Cardiac septum (tissue), 1 donor: Measurements from ENCODE around the gene CRHR1. TPM values are rescaled to one million over a fixed set of nuclear protein-coding genes. Genes with fewer than 3 reads are reported as not detected.
"Not testable (repeated sequence)": the region's sequence is repeated elsewhere in the genome, so short reads cannot be mapped to it uniquely, and the experiment has no call there.

Source experiments
- DNase-seq: peaks from one replicate; pipeline ENCODE4 v3.0.0-alpha.2; 2020; ENCODE audit warnings: low spot score
- intact Hi-C: fragments of 100-400 bp; cut with DNase I; formaldehyde crosslinking; loops from one replicate; pipeline ENCODE4 v1.14.0; 2022
- total RNA-seq: library from RNA; stranded (reverse); fragmentation: NEBNext Ultra II Directional; extraction: Animal tissue kit (Norgen Biotek cat#: 25700); gene quantifications from one replicate; pipeline ENCODE4 v1.2.1, GENCODE V29; 2021
- donor health status: DM: no; HTN: no; CAD: no.

Gene CRHR1
- total RNA-seq, 1 donor from 2014 or later, result not detected

DNA sequence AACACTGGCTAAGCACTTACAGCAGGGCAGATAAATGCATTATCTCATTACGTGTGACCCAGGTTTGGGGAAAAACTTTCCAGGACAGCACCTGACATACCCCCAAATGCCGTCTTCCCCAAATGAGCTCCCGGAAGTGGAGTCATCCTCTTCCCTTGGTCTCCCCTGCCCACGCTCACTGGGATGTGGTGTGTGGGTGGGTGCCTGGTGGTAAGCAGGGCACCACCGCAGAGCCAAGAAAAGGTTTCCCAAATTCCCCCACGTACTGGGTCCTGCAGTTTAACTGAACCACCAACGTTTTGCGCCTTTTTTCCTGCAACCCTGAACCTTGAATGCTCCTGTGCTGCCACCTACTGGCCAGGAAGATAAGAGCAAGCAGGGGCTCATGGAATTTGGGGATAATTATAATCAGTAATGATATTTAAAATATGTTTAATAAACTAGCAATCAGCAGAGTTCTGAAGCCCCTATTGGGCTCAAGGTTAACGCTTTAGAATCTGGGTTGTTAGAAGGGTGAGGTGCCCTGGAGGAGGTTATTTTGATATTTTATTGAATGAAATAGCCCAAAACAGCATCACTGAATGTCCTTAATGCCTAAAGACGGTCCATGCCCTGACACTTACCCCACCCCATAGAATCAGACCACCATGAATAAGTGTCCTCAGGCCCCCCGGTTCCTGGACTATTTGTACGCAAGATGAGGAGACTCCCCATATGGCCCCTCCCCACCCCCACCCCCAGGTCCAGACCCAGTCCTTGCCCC is 68.6 kb downstream of the CRHR1 start:
- intact Hi-C loops, result no loop called here
- no peak for DNase-seq

DNA sequence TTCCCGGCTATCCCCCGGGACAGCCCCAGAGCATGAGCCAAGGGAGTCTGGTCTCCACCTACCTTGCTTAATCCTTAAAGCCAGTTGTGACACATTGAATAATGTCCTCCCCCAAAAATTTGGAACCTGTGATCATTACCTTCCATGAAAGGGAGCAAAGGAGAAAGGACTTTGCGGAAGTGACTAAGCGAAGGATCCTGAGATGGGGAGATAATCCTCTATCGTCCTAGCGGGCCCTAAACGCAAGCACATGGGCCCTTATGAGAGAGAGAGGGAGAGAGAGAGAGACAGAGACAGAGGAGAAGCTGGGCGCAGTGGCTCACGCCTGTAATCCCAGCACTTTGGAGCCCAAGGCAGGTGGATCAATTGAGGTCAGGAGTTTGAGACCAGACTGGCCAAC is 70.1 kb downstream of the CRHR1 start:
- intact Hi-C loops, result no loop called here
- DNase-seq, result no peak

DNA sequence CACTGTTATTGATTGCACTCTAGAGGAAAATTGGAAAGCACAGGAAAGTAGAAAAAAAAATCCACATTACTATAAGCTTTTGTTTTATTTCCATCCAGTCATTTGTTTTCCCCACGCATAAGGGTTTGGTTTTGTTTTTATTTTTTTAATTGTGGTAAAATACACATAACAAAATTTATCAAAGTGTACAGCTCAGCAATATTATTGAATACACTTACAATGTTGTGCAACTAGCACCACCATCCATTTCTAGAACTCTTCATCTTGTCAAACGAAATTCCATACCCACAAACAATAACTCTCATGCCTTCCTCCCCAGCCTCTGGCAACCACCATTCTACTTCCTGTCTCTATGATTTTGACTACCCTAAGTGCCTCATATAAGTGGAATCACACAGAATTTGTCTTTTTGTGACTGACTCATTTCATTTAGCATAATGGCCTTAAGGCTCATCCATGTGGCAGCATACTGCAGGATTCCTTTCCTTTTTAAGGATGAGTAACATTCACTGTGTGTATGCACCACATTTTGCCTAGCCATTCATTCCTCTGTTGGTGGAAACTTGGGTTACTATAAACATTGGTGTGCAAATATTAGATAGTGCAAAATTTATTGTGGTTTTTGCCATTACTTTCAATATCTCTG is 71.7 kb downstream of the CRHR1 start:
- DNase-seq, result no peak
- intact Hi-C loops, result no loop called here

DNA sequence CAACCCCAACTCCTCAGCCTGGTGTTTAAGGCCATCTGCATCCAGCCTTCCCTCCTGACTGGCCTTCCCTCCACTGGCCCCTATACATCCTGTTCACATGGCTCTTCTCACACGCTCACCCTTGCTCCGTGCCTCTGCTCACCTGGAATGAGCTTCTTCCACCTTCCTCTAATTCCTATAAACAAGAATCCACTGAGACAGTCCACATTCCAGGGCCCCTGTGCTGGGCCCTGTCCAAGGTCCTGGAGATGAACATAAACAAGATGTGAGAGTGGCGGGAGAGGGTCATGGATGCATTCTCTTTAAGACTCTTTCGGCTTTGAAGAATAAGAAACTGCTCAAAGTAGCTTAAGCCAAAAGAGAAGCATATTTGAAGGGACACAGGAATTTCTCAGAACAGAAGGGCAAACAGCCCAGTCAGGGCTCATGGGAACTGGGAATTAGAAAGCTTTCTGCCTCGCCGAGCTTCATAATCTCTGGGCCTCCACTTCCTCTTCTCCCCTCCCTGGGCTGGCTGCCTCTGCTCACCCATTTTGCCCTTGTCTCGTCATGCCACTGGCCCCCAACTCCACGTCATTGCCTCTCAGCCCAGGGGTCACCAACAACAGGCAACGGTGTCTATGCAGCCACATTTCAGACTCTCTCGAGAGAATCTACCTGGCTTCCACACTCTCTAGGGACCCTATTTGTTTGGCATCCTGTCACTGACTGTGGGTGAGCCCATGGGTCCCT is 74.0 kb downstream of the CRHR1 start:
- no peak for DNase-seq
- intact Hi-C loops, result no loop called here

DNA sequence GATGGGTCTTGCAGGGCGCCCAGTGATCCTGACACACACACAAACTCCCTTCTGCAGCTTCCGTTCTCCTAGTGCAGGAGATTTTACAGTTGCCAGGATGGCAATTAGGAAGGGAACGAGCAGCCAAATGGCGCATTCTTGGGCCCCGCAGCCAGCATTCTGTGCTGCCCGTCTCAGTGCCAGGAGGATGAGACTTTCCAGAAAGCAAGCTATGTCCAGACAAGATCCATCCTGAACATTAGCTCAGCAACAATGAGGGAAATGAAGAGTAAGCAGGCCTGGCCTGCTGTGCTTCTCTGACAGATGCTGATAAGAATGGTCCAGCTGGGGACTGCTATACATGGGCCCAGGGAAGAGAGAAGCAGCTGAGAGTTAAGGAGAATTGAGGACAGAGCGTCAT is 77.0 kb downstream of the CRHR1 start:
- no peak for DNase-seq
- intact Hi-C loops, result no loop called here

DNA sequence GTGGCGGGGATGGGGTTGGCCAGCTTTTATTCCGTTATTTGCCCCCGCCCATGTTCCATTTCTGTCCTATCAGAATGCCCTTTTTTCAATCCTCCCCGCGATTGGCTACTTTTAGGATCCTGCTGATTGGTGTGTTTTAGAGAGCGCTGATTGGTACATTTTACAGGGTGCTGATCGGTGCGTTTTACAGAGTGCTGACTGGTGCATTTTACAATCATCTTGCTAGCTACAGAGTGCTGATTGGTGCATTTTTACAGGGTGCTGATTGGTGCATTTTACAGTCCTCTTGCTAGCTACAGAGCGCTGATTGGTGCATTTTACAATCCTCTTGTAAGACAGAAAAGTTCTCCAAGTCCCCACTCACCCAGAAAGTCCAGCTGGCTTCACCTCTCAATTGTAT is 78.0 kb downstream of the CRHR1 start:
- intact Hi-C loops, DNase-seq: not testable (repeated sequence)

DNA sequence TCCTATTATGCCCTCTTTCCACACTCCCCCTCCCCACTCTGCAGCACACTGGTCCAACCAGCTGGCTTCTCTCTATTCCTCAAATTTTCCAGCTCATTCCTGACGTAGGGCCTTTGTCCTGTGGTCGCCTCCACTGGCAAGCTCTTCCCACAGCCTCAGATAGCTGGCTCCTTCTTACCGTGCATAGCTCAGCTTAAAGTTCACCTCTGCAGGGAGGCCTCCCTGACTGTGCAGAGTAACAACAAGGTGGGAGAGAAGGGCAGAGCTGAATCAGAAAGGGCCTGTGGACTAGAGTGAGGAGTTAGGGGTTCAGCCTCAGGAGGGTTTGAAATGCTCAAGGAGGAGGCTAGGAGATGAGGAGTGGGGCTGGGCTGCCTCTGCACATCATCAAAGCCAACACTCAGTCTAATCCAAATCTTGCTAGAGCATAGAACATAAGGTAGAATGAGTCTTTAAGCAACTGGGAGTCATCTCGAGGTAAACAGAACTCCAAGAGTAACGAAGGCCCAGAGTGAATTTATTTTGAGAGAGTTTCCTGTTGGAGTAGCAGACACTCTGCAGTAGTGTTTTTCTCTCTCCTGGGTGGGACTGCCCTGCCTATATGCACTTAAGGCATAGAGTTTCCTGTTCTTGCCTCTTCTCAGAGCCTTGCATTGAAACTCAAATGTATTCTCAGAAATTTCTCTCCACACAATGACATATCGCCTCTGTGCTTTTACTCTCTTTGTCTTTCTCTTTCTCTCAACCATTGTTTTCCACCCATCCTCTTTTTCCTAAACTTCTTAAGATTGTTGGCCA is 79.9 kb downstream of the CRHR1 start:
- no peak for DNase-seq
- intact Hi-C loops, result no loop called here

DNA sequence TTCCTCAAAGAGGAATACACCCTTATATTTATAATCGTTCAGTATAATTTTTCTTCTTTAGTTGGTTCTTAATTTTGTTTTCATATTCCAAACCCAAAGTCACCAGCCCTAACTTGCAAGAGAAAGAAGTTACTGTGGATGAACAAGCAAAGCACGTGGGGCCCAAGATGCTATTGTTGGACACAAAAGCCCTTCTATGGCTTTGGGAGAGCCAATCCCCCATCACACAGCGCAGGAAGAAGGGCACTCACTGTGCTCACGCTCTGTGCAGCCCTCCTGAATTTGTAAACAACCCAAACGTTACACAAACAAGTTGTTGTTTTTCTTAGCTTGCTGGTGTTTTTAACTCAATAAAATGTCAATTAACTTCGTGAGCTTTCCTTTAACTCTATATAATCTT is 83.1 kb downstream of the CRHR1 start:
- no peak for DNase-seq
- intact Hi-C loops, result no loop called here

DNA sequence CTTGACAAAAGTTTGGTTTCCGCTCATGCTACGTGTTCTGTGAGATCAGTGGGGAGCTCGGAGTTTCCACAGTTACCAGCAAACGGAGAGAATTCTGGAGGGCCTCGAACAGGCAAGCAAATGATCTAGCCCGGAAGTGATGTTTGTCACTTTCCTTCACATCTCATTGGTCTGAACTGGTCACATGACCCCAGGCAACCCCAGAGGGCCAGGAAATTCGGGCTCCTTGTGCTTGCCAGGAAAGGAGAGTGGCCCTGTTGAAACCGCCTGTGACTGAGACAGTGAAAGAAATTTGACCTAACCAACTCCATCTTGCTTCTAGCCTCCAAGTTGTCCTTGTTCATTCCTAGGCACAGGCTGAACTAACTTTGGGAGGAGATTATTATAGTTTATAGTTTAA is 83.6 kb downstream of the CRHR1 start:
- intact Hi-C loops, result no loop called here
- no peak for DNase-seq

DNA sequence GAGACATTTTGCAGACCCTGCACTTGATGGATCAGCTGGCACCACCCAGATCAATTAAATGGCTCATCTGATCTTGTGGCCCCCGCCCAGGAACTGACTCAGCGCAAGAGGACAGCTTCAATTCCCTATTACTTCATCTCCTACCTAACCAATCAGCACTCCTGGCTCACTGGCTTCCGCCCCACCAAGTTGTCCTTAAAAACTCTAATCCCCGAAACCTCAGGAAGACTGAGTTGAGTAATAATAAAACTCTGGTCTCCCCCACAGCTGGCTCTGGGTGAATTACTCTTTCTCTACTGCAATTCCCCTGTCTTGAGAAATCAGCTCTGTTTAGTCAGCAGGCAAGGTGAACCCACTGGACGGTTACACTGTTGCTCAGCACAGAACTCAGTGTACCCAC is 84.2 kb downstream of the CRHR1 start:
- intact Hi-C loops, result no loop called here
- no peak for DNase-seq

DNA sequence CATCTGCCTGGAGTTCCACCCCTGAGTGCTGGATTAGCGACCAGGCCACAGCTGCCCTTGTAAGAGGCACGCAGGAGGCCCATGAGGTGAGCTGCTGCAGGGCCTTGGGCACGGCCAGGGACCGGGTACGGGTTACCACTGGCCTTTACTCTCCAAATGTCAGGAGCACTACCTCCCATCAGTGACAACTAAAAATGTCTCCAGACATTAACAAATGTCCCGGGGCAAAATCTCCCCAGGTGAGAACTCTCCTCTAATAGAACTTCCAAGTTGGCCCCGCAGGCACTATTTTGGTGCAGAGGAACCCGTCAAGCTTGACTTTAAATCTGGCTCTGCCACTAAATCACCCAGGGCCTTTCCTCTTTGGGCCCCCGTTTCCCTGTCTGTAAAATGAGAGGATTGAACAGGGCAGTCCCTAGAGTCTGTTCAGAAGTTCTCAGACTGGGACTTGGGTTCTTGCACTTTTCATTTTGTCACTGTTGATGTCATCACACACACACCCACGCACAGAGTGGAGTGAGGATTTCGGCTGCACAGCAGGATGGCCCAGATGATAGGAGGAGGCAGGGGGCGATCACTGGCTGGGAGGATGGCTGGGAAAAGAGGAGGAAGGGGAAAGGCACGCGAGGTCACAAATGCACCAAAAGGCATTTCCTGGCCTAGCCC is 85.7 kb downstream of the CRHR1 start:
- intact Hi-C loops, result no loop called here
- no peak for DNase-seq

DNA sequence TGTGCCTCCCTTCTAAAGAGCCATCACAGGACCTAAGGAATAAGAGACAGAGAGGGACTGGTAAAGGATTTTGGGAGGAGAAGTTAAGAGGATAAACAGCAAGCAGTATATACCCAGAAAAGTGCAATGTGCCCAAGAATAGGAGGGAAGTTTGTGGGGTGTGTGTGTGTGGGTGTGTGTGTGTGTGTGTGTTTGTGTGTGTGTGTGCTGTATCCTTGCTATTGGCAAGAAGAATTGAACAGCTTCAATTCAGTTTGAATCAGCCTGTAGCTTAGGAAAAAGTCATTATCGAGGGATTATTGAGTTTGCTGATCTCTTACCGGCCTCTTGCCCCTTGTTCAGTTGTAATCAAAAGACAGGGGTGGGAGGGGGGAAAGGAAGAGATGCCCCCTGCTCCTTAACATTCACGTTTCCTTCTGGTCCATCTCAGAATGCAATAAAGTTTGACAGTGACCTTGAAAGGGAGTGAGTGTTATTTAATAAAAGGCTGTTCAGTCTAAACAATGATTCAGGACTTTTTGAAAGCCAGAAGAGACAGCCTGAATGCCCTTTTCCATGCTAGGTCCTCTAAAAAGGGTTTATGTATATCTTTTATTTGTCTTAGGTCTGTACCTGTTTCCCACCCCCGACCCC is 86.3 kb downstream of the CRHR1 start:
- intact Hi-C loops, result no loop called here

DNA sequence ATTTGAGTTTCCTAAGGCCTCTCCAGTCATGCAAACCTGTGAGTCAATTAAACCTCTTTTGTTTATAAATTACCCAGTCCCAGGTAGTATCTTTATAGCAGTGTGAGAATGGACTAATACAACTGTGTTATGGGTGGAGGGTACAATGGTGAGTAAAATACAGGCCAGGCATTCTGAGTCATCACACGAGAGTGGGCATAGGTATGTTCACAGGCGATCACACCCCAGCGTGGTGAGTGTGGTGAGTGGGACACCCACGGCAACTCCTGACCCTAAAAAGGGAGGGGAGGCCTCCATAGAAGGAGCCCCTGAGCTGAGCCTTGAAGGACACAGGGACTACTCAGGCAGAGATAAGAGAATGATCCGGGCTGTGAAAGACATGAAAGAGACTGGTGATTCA is 87.6 kb downstream of the CRHR1 start:
- no peak for DNase-seq
- intact Hi-C loops, result no loop called here

More for the DNA sequence above, 86.3 kb downstream of the CRHR1 start:
- no peak for DNase-seq

DNA sequence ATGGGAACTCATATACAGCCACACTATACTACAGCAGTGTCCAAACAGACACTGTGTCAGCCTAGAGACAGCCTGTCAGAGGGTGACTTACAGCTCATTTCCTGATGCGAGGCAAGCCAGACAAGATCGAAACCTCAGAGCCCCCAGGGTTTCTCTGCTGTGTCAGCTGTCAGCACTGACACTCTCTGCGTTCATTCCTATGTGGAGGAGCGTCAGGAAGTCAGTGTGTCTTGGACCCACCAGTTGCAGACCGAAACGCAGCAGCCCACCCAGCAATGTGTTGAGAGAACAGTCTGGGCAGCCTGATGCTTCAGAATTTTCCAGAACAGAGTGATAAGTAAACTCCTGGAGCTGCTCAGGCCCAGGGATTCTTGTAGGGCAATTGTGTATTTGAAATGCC is 89.6 kb downstream of the CRHR1 start:
- DNase-seq, result no peak
- intact Hi-C loops, result no loop called here

DNA sequence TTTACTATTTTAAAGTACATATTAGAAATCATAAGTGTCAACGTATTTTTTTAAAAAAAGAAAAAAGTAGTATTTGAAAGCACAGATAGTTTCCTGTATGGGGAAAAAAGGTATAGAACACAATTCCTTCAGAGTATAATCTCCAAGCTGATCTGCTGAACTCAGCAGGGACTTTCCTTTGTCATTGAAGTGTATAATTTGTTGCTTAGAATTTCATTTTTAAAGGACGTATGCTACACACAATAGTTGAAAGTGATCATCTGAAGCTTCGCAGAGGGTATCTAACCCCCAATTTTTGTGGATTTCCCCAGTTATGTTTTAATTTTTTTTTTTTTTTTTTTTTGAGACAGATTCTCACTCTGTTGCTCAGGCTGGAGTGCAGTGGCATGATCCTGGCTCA is 90.0 kb downstream of the CRHR1 start:
- intact Hi-C loops, result no loop called here
- DNase-seq, result no peak

DNA sequence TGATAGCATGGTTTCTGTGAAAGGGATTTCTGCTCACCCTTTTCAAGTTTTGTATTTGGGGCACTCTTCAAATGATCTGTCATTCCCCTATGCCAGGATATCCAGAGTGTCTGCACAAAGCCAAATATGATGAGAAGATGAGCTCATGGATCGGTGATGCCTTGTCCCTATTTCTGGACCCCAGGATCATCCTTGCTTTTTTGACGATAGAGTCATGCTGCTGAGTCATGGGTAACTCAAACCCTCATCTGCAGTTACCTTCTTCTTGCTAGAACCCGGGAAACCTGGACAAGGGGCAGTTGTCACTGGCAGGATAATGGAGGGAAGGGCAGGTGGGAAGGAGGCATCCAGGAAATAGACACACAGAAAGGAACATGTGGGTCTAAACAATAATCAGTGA is 92.4 kb downstream of the CRHR1 start:
- intact Hi-C loops, result no loop called here
- no peak for DNase-seq

DNA sequence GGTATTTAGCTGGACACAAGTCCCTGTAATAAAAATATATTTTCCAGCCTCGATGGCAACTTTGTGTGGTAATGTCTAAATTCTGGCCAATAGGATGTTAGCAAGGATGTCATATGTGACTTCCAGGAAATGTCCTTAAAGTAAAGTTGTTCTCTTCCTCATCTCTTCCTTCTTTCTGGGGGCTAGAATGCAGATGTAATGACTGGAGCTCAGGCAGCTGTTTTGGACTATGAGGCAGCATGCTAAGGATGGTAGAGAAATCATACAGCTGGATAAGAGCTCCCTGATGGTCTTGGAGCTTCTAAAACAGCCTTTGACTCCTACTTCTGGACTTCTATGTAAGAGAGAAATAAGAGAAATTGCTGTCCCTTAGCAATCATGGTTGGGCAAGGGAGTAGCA is 93.3 kb downstream of the CRHR1 start:
- DNase-seq, result no peak

DNA sequence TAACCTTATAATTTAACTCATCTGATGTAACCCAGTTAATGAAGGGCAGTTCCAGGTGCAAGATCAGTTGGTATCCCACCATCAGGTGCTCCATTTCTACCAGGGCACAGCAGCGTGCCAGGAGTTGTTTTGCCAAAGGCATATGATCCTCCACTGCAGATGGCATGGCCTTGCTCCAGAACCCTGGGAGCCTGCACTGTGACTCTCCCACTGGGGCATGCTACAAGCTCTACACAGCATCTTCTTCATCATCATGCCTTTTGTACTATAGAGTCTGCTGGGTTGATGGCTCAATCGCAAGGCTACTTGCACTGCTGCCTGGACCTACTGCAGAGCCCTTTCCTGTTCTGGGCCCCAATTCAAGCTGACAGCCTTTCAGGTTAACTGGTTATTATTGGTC is 98.9 kb downstream of the CRHR1 start:
- no peak for DNase-seq
- intact Hi-C loops, result no loop called here

More for the DNA sequence above, 93.3 kb downstream of the CRHR1 start:
- intact Hi-C loops, result no loop called here
